ENCODE measurements around the gene NPAT.
"Not testable (repeated sequence)": the region's sequence is repeated elsewhere in the genome, so short reads cannot be mapped to it uniquely, and the experiment has no call there.

NPAT gene

DNA sequence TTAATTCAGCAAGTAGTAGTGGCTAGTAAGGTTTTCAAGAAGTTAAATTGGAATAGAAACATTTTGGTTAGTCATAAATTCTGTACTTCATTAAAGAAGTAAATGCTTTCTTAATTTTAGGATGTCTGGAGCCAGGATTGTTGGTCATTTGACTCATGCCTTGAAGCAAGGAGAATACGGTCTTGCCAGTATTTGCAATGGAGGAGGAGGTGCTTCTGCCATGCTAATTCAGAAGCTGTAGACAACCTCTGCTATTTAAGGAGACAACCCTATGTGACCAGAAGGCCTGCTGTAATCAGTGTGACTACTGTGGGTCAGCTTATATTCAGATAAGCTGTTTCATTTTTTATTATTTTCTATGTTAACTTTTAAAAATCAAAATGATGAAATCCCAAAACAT lies 75.3 kb downstream of the NPAT start:
- DNase-seq = no peak

DNA sequence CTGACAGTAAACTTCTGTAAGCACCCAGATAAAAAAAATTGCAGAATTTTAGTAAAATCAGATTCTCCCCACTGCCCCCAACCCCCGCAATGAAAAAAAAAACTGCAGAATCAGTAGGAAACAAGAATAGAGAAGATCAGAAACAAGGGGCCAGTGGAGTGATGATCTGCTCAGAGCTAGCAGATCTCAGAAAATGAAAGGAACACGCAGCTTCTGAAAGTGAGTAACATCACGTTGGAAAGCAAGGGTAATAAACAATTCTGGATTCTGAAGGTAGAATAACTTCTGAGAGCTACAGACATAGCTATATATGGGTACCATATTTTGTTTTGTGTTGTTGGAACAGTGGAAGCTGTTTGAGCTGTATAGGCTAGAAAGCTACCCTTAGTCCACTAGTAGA lies 77.8 kb downstream of the NPAT start:
- DNase-seq = no peak

DNA sequence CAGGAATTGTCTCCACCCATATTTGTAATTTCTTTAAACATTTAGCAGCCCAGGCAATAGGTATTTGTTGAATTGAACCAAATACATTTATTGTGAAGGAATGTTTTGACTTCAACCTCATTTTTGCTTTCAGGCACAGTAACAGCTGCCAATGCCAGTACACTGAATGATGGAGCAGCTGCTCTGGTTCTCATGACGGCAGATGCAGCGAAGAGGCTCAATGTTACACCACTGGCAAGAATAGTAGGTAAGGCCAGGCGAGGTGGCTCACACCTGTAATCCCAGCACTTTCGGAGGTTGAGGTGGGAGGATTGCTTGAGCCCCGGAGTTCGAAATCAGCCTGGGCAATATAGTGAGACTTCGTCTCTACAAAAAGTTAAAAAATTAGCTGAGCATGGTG lies 80.1 kb downstream of the NPAT start:
- no peak for DNase-seq

- DNase-seq = peak; percentile 14
Measured at GRCh38 chr11:108137212-108137611, 85.2 kb downstream of the NPAT start.

DNA sequence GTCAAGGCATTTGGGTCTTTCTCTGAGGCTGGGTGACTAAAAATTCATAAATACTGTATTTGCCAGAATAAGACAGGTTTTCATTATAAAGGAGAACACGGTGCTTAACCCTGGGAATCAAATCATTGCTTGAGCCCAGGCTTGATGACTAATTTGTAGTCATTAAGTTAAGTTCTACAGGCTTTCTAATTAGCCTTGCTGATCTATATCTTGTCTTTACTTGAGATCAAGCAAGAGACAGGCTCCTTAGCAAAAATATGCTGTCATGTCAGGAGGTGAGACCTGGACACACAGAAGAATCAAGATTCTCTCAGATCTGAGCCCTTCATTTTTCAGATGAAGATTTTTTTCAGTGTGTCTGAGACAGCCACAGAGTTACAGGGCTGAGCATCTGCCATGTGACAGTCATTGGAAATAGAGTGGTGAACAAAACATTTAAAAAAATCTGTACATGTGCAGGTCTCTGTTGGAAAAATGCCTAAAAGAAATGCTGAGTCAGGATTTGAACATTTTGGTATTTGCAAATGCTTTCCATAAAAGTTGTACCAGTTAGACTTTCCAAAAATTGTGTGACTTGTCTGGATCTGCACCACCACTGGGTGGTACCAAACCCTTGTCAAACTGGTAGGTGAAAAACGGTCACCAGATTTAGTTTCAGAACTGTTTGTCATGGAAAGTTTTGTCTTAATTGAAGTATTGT lies 86.4 kb downstream of the NPAT start:
- peak; percentile 60 for DNase-seq

DNA sequence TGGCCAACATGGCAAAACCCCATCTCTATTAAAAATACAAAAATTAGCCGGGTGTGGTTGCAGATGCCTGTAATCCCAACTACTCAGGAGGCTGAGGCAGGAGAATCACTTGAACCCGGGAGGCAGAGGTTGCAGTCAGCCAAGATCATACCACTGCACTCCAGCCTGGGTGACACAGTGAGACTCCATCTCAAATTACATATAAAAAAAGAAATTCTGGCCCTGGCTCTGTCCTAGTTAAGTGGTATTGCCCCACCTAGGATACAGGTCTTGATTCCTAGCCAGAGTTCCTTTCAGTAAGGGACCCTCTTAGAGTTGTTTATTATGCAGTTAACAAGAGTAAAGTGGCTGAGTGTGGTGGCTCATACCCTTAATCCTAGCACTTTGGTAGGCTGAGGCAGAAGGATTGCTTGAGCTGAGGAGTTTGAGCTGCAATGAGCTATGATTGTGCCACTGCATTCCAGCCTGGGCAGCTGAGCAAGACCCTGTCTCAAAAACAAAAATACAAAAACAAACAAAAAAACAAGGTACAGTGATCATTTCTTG lies 89.4 kb downstream of the NPAT start:
- not testable (repeated sequence) for DNase-seq

DNA sequence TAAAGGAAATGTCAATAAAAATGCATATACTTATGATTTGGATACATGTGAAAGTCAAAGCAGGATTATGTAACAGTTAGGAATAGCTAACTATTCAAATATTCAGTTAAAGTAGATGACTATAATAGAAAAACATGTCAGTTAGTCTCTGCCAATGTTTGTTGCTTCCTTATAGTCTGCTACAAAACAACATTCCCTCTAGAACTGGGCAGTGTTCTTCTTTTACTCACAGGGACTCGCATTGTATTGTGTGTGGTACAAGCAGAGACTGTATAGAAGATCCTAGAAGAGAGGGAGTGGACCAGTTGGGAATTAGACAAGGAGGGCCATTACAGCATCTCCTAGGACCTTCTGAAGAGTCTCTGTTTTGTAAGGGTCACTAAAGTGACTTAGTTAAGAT lies 90.4 kb downstream of the NPAT start:
- DNase-seq = no peak

DNA sequence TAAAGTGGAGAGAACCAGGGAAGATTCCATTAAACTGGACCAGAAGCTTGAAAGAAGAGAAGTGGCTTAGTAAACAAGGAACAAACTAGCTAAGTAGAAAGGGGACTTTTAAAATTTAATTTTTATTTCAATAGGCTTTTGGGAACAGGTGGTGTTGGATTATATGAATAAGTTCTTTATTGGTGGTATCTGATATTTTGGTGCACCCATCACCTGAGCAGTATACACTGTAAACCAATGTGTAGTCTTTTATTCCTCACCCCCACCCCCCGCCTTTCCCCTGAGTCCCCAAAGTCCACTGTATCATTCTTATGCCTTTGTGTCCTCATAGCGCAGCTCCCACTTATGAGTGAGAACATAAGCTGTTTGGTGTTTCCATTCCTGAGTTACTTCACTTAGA lies 93.7 kb downstream of the NPAT start:
- DNase-seq = no peak

- no peak for DNase-seq
Measured at GRCh38 chr11:108125096-108125495, 97.3 kb downstream of the NPAT start.

- no peak for DNase-seq
Measured at GRCh38 chr11:108122166-108122628, 100.2 kb downstream of the NPAT start.

DNA sequence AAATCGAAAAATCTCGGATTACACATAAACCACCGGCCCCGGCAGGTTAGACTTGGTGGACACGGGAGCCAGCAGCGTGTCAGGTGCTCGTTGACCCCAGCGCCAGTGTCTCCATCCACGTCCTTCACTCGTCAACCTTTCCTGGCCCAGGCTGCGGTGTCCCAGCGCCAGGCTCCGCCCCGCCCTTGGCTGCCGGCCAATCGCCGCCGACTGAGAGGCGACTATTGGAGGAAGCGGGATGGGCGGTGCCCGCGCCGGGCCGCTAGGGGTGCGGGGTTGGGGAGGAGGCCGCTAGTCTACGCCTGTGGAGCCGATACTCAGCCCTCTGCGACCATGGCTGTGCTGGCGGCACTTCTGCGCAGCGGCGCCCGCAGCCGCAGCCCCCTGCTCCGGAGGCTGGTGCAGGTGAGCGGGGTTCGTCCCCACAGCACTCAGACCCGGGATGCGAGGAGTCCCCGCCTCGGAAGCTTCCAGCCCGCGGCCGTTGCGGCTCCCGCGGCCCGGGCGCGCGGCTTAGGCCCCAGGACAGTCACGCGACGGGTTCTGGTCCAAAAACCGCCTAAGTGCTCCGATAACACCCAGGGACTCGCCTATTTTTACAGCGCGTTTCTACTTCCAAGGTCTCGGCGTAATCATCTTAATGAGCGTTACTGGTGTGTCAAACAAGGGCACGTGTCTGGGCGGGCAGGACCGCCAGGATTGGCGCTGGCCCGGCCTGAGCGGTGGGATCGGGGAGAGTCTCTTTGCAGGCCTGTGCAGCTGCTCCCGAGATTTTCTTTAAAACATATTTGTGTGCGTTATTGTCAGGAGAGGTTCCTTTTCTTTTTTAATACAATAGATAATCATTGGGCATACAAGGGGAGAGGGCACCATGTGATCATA lies 100.9 kb downstream of the NPAT start, which contains the start of gene ACAT1:
ACAT1 (plus strand) TSS at position 294 of the 882 bp plus-strand sequence; CDS start at position 334, 40 bp downstream.
- DNase-seq = peak; percentile 96

DNA sequence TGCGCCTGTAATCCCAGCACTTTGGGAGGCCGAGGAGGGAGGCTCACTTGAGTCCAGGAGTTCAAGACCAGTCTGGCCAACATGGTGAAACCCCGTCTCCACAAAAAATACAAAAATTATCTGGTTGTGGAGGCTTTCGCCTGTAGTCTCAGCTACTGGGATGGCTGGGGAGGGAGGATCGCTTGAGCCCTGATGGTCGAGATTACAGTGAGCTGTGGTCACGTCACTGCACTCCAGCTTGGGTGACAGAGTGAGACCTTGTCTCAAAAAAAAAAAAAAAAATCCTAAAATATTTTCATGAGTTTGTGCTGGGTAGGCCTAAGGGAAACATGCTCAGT lies 101.5 kb downstream of the NPAT start:
- DNase-seq = not testable (repeated sequence)

DNA sequence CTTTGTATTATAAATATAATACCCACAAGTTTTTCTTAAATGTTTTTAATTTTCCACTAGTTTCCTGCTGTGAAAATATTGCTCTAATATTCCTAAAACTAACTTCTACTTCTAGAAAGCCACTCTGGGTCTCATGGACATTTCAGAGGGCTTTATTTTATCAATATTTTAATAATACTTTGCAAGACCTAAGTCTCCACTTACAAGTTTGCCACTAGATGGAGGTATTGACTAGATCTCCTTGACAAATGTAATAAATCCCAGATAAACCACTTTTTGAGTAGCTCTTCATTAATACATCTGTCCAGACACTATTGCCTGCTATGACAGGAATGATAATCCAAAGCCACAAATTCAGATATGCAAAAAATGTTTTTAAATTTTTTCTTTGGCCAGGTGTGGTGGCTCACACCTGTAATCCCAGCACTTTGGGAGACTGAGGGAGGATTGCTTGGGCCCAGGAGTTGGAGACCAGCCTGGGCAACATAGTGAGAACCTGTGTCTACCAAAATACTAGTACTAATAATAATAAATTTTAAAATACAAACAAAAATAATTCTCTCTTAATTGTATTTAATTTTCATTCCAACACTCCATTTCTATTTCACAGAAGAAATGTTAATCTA lies 104.6 kb downstream of the NPAT start:
- peak; percentile 41 for DNase-seq

DNA sequence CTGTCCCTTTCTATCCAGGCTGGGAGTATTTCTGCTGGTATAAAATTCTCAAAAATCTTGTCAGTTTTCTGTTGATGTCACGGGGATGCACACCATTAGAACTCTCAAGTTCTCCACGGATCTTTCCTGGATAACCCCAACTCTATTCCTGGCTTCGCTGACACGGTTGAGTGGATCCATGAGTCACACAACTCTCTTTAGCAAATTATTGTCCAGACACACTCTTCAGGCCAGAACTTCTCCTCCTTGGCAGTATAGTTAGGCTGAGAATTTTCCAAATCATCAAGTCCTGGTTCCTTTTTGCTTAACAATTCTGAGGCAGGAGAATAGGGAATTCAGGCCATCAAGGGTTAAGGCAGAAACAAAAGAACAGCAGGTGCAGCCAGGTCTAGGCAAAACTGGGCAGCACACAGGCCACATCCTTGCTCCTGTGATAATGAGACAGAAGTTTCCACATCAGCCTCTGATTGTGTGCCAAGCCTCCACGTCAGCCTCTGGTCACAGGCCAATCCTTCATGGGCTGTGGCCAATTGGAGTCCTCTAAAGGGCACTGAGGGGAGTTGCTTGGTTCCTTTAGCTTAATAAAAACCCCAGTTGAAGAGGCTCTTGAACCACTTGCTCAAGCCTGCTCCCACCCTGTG lies 106.8 kb downstream of the NPAT start:
- no peak for DNase-seq

- no peak for DNase-seq
Measured at GRCh38 chr11:108112057-108112456, 110.4 kb downstream of the NPAT start.

- peak; percentile 10 for DNase-seq
Measured at GRCh38 chr11:108111126-108111525, 111.3 kb downstream of the NPAT start.

All from activated CD4-positive, alpha-beta T cell treated with anti-CD3 and anti-CD28 coated beads, Interleukin-2, amount 50 U/mL, for 16 hours (primary cell).